WERI-Rb-1 (cell line): ENCODE data around the gene TTC34.

ENCODE experiments used
- DNase-seq: peaks from one replicate; pipeline ENCODE4 v3.0.0-alpha.2; 2020
- H3K27ac ChIP-seq: fragments of 250-450 bp; sonication (Bioruptor Pico); 2 replicates; pipeline ENCODE4 v1.5.1; 2020; ENCODE audit warnings: mild to moderate bottlenecking, moderate library complexity
- H3K27me3 ChIP-seq: fragments of 250-450 bp; sonication (Bioruptor Pico); 2 replicates; pipeline ENCODE4 v1.5.1; 2021; ENCODE audit warnings: mild to moderate bottlenecking, low read depth, moderate library complexity; ENCODE audit not compliant: insufficient read depth, severe bottlenecking
- H3K36me3 ChIP-seq: fragments of 250-450 bp; sonication (Bioruptor Pico); 2 replicates; pipeline ENCODE4 v1.5.1; 2020; ENCODE audit warnings: mild to moderate bottlenecking, moderate library complexity
- H3K4me3 ChIP-seq: 2 replicates; pipeline ENCODE4 v1.5.1; 2011; ENCODE audit warnings: low read depth, mild to moderate bottlenecking, control low read depth, low read length
- H3K9me3 ChIP-seq: fragments of 250-450 bp; sonication (Bioruptor Pico); 2 replicates; pipeline ENCODE4 v1.5.1; 2021; ENCODE audit warnings: mild to moderate bottlenecking, moderate library complexity; ENCODE audit not compliant: severe bottlenecking
- CTCF ChIP-seq: IDR thresholded peaks from 2 replicates; pipeline ENCODE4 v1.5.1; 2011; ENCODE audit warnings: low read depth, mild to moderate bottlenecking, control low read depth, inconsistent platforms, low read length

Gene TTC34

GRCh38 chr1:2817784-2818564, 16.5 kb upstream of the TTC34 start:
- Histone ChIP-seq H3K27me3 (no peaks in the 10 kb centered on the region), H3K4me3 (no peak overlapping the region), H3K36me3 (no peaks in the 10 kb centered on the region), H3K27ac (no peak overlapping the region), H3K9me3 (peaks cover 4% of the 10 kb centered on the region)
- no peak for DNase-seq
- no peak for TF ChIP-seq CTCF

GRCh38 chr1:2816786-2817185, 15.3 kb upstream of the TTC34 start:
- Histone ChIP-seq H3K27ac (no peak overlapping the region), H3K36me3 (no peaks in the 10 kb centered on the region), H3K27me3 (no peaks in the 10 kb centered on the region), H3K4me3 (no peak overlapping the region), H3K9me3 (peaks cover 9% of the 10 kb centered on the region)
- DNase-seq: no peak
- TF ChIP-seq CTCF: no peak

GRCh38 chr1:2815551-2815950, 14.1 kb upstream of the TTC34 start:
- Histone ChIP-seq H3K27ac (no peak overlapping the region), H3K4me3 (no peak overlapping the region), H3K9me3 (peaks cover 9% of the 10 kb centered on the region), H3K27me3 (no peaks in the 10 kb centered on the region), H3K36me3 (no peaks in the 10 kb centered on the region)
- no peak for TF ChIP-seq CTCF
- DNase-seq: no peak

GRCh38 chr1:2814511-2815075, 13.1 kb upstream of the TTC34 start:
- Histone ChIP-seq H3K27me3 (no peaks in the 10 kb centered on the region), H3K9me3 (peaks cover 9% of the 10 kb centered on the region), H3K27ac (no peak overlapping the region), H3K36me3 (no peaks in the 10 kb centered on the region), H3K4me3 (no peak overlapping the region)
- no peak for DNase-seq
- no peak for TF ChIP-seq CTCF

GRCh38 chr1:2812939-2813653, 11.6 kb upstream of the TTC34 start:
- H3K4me3 ChIP-seq: no peak overlapping the region
- TF ChIP-seq CTCF: no peak
- no peak overlapping the region for H3K27ac ChIP-seq
- H3K36me3 ChIP-seq: no peaks in the 10 kb centered on the region
- H3K9me3 ChIP-seq: peaks cover 9% of the 10 kb centered on the region
- H3K27me3 ChIP-seq: no peaks in the 10 kb centered on the region
- DNase-seq: no peak
